ENCODE results near the gene INKA1. TPM values are rescaled to one million over a fixed set of nuclear protein-coding genes. Genes with fewer than 3 reads are reported as not detected.
"Not testable (repeated sequence)": the region's sequence is repeated elsewhere in the genome, so short reads cannot be mapped to it uniquely, and the experiment has no call there.

The INKA1 gene
- total RNA-seq, 1 donor from 2014 or later: 0.27 TPM

DNA sequence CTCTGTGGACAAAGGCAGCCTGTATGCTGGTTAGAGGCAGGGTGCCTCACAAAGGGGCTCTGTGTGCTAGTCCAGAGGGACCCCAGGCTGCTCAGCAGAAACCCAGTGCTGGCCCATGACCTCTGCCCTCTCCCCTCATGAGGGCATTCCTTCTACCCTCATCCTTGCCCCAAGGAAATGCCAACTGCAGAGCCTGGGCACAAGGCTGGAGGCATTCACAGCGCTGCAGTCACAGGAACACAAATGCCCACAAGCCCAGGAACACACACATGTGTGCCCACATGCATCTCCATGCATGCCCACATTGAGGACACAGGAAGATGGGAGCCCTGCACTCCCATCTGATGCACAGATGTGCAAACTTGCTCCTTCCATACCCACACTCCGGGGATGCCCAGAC lies 3.8 kb downstream of the INKA1 start:
- intact Hi-C loops (cut with micrococcal nuclease): no loop called here

DNA sequence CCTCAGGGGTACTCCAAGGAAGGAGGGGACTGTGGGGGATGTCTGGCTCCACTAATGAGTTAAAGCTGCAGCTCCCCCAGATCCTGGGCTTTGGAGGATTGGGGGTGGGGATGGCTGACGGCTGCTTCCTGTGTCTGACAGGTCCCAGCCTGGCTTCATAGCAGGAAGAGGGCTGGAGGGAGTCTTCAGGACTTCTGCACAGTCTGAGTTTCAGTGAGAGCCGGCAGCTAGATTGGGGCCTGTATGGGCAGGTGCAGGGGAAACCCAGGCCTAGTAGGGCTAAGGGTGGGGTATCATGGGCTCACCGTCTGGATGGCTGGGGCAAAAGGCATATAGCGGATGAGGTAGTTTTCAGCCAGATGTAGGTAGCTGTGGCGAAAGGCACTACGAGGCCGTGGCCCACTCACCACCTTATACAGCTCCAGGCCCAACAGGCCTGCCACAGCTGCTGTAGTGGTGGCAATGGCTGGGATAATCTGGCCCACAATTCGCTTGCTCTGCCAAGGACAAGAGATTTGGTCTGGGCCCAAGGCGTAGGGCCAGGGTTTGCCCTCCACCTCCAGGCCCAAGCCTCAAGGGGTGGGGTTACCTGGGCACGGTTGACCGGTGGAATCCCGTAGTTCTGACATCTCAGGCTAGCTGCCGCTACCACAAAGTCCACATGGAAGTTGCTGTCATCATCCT lies 4.5 kb downstream of the INKA1 start:
- intact Hi-C loops (cut with micrococcal nuclease): no loop called here

DNA sequence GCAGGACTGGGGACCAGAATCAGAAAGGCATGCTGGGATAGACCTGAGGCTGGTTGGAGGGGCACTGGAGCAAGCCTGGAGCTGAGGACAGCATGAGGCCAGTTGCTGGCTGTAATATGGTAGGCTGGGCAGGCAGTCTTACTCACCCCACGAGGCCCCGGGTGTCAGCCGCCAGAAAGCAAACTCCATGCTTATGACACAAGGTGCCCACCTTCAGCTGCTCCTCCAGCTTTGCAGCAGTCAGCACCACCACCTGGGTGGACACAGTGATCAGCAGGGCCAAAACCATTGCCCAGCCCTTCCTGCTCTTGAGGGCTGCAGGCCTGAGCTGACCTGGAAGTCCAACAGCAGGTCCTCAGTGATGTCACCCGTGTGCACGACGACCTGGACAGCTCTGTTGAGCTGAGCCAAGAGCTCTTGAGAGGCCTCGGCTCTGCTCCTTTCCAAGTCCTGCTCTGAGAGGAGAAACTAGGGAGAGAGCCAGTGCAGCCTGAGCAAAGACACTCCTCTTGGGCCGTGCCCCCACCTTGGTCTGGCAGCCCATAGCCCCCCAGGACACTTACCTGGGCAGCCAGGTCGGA lies 9.9 kb downstream of the INKA1 start:
- intact Hi-C loops (cut with micrococcal nuclease): loop anchor here (1.0 kb wide), 3 partner anchors 10 to 27 kb away; partner anchors contain the start of genes INKA1 and IP6K1

DNA sequence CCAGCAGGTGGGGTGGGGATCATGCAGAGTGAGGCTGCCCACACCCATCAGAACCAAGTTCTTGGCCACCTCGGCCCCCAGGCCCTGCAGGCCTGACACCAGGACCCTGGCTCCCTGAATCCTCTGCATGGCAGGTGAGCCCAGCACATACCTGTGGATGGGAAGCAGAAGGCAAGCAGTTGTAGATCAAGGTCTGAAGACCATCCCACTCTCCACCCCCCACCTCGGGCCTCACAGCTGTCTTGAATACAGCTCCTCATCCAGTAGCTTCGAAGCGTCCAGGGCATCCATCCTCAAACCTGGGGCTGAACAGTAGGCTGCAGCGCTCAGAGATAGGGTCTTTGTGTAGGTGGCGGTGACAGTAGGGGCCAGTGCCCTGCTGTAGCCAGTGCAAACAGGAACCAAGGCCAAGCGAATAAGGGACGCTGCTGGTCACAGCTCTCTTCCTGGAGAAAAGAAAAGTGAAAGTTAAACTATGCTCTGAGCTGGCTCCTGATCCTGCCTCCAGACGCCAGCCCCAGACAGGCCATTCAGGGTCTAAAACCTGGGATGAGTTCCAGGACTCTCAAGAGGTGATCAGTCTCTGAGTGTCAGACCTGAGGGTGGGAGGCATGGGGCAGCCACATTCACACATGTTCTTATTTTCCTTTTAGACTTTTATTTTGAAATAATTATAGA lies 10.6 kb downstream of the INKA1 start, which contains the start of gene UBA7:
TSS of gene UBA7 (minus strand) at position 457 of the 678 bp plus-strand sequence. CDS start at position 291, 166 bp downstream.
- intact Hi-C loops (cut with micrococcal nuclease): loop anchor here (1.0 kb wide), 3 partner anchors 10 to 27 kb away; partner anchors contain the start of genes INKA1 and IP6K1

DNA sequence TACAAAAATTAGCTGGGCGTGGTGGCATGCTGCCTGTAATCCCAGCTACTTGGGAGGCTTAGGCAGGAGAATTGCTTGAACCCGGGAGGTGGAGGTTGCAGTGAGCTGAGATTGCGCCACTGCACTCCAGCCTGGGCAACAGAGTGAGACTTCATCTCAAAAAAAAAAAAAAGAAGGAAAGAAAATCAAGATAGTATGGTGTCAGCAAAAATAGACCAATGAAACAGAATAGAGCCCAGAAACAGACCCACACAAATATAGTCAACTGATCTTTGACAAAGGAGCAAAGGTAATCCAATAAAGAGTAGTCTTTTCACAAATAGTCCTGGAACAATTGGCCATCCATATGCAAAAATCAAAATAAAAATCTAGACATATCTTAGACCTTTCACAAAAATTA lies 20.1 kb downstream of the INKA1 start:
- intact Hi-C loops (cut with micrococcal nuclease): not testable (repeated sequence)

DNA sequence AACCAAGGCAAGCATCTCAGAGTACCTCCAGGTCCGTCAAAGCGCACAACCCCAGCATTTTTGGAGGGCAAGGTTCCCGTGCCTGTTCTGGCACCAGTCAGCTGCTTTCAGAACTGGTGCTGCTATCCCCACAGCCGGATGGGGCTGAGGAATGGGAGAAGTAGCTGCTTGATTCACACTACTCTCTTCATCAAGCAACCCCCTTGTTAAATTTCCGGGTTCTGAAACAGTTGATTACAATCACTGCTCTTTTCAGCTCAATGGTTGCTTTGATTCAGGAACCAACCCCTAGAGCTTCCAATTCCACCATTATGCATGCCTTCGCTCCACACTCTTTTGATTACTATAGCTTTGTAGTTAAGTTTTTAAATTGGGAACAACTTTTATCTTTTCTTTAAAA lies 23.0 kb downstream of the INKA1 start:
- intact Hi-C loops (cut with micrococcal nuclease): no loop called here

DNA sequence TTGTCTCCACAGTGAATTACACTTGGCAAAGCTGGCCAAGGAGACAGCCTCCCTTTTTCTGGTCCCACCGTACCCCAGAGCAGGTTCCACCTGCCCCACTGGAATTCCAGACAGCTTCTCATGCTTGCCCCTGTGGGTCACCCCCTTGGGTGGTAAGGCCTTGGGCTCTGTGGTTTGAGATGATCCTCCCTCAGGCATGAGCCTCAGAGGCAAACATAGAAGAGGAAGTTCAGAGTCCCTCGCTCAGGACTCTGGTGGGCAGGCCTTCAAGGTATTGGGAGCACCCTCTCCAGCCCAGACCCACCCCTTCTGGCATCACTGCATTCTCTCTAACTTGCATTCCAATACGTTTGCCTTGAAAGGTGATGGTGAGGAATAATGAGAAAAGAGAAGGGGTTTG lies 28.3 kb downstream of the INKA1 start:
- intact Hi-C loops (cut with micrococcal nuclease): no loop called here

DNA sequence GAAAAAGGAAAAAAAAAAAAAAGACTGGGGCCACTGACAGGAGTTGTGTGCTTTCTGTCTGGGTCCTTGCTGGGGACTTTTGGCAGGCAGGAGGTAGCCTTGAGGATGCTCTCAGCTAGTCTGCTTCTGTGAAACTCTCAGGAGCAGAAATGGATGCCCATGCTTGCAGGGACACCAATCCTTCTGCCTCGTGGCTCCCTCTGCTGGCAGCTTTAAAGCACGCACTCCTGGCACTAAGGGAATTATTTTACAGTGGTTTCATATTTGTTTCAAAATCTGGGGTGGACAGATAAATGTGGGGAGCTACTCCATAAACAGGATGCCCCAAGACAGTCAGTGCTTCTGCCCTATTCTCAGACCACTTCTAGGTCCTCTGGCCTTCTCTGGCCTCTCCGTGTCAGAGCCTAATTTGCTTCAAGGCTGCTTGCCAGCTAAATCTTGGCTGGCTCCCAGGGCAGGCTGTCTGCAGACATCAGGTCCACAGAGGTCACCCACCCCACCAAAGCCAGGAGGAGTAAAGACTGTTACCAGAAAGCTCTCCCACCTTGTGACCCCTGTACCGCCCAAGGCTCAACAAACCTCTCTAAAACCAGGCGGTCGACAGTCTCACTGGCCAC lies 36.2 kb downstream of the INKA1 start:
- intact Hi-C loops (cut with micrococcal nuclease): loop anchor here (1.0 kb wide), 7 partner anchors 26 to 300 kb away; partner anchors contain the start of genes AMIGO3, IP6K1 and UBA7

DNA sequence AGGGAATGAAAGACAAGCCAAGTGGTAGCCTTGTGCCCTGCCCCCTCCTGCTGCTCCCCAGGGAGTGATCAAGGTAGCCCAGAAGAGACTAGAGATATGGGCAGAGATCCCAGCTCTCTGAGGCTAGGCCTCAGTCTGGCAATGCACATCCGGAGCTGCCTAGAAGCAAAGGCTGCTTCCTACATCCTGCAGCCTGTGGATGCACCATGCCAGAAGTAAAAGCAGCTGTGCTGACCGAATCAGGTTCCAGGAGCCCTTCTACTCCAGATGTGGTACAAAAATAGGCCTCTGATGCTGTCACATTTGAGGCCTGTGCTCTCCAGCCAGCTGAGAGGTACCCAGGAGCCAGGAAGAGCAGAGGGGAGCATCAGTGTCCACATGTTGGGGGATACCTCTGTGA lies 37.3 kb downstream of the INKA1 start:
- intact Hi-C loops (cut with micrococcal nuclease): no loop called here

DNA sequence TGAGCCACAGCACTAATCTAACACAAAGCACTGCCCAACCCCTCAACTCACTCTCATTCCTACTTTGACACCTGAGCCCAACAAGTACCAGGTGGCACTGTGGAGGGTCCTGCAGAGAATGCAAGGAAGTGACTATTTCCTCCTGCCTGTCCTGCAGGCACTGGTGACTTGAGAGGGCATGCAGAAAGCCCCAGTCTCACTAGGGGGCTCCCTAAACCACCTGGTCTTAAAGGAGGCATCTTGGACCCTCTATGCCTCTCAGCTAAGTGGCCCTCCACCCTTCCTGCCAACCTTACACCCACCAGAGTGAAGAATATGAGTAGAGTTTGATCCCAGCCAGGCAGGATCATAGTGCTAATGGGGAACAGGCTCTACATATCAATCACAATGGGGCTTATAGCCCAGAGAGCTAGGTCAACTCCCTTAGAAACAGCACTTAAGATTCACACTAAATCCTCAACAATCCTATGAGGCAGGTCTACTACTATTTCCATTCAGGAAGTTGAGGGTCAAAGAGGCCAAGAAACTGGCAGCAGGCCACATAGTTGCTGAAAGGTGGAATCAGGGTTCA lies 38.1 kb downstream of the INKA1 start:
- intact Hi-C loops (cut with micrococcal nuclease): no loop called here

DNA sequence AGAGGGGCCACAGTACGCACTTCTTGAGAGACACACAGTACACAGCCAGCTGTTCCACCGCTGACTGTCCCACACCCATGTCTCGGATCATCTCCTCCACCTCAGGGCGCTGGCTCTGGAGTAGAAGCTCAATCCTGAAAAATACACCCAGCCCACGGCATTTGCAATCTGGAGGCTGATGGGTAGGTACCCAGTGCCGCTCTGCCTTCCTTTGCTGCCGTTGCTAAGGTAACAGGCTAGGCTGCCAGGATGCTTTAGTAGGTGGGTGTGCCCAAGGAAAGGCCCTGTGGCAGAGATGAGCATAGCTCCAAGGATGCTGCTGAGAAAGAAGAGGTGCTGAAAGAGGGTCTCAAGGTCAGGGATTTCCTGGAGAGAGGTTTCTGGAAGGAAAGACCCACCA lies 38.7 kb downstream of the INKA1 start:
- intact Hi-C loops (cut with micrococcal nuclease): no loop called here

DNA sequence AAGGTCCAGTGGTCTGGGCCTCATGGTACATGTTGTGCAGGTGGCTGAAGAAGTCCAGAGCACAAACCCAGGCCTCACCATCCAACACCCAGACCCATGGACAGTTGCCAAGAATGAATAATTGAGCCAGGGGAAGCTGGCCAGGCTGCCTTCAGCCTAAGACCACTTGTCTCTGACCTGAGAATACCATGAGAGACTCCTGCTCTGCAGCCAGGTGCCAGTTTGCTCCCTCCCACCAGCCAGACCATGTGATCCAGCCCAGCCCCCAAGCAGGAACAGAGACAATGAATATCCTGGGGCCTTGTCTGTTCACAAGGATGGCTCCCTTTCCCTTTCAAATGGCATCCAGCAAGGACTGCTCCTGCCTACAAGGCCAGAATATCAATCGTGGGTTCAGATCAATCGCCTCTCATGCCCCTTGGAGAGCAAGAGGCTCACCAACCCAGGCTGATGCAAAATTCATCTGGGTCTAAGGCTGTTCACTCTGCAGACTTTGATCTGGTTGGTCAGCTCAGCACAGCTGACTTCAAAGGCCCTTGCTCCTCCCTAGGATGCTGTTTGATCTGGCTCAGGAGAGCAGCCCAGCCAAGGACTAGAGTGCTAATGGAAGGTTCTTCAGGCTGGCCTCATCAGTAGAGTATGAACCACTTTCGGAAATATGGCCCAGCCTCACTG lies 39.9 kb downstream of the INKA1 start:
- intact Hi-C loops (cut with micrococcal nuclease): no loop called here

DNA sequence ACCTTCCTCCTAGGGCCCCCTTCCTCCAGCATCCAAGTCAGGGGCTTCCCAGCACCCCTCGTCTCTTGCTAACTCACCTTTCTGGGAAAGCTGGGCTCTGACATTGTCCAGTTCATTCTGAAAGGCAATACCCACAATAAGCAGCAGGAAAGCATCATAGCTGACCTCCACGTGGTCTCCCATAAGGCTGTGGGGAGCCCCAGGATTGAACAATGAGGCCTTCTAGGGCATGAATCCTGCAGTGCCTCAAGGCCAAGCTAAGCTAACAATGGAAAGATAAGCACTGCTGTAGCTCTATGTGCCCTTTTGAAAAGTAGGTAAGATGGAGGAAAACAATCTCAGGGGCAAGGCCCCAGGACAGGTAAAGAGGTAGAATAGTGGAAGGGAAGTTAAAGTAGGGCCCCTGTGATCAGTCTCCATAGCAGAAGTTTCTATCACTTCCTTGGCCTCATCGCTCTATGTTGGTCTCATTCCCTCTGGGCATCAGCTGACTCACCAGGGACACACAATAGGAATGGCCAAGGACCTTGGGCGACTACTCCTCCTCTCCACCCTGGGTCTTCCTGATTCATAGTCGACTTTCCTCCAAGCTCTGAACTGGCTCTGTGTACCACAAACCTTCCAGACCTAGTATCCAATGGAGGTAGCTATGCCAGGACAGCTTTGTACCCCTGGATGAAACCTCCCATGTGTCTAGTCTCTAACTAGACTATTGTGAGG lies 41.6 kb downstream of the INKA1 start:
- intact Hi-C loops (cut with micrococcal nuclease): no loop called here

DNA sequence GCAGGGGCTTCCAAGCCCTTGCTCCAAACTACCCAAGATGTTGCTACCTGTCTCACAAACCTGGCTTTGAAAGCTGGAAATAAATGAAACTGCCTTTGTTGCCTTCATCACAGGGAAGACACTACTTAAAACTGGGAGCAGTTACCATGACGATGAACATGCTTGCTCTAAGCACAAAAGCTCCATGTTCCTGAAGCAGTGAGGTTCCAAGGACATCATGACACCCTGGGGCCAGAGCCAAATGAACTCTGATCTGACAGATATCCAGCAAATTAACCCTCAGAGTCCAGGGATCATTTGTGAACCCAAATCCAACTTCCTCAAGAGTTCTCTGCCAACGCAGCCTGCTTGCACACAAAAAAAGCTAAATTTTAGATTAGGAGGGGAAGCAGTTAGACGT lies 42.6 kb downstream of the INKA1 start:
- intact Hi-C loops (cut with micrococcal nuclease): no loop called here

Other genes with a start within 250 kb of the INKA1 start
- gene BSN, start 248.8 kb upstream of the INKA1 start, total RNA-seq: 0.10 and 0.12 TPM in 2 replicates
- 90.1 and 91.4 TPM in 2 replicates for gene APEH, start 128.9 kb upstream of the INKA1 start, total RNA-seq
- gene MST1, start 113.8 kb upstream of the INKA1 start, total RNA-seq: 9.3 and 10.9 TPM in 2 replicates
- gene RNF123, start 113.7 kb upstream of the INKA1 start, total RNA-seq: 57.9 and 60.0 TPM in 2 replicates
- 0.51 and 0.98 TPM in 2 replicates for gene AMIGO3, start 83.6 kb upstream of the INKA1 start, total RNA-seq
- 61.8 and 62.8 TPM in 2 replicates for gene GMPPB, start 79.3 kb upstream of the INKA1 start, total RNA-seq
- 42.6 and 47.2 TPM in 2 replicates for gene IP6K1, start 16.7 kb upstream of the INKA1 start, total RNA-seq
- gene CDHR4, start 3.4 kb upstream of the INKA1 start, total RNA-seq: 0.20 and 0.22 TPM in 2 replicates
- 272 and 275 TPM in 2 replicates for gene UBA7, start 10.7 kb downstream of the INKA1 start, total RNA-seq
- gene TRAIP, start 53.3 kb downstream of the INKA1 start, total RNA-seq: 20.6 and 25.1 TPM in 2 replicates
- gene CAMKV, start 66.6 kb downstream of the INKA1 start, total RNA-seq: not detected in 2 replicates
- gene MST1R, start 100.6 kb downstream of the INKA1 start, total RNA-seq: 3.7 and 4.8 TPM in 2 replicates
- gene MON1A, start 126.5 kb downstream of the INKA1 start, total RNA-seq: 13.7 and 15.3 TPM in 2 replicates
- gene RBM6, start 136.9 kb downstream of the INKA1 start, total RNA-seq: 112 and 114 TPM in 2 replicates

Measured in T-helper 1 cell treated with Interleukin-12 subunit alpha and Interleukin-12 subunit beta and Interleukin-4 antibody, amounts not matched to agents 30 ng/mL and 1 ng/mL, for 36 hours (primary cell).